HL-60/S4 (cell line): ENCODE results near the gene CCDC68.
"Not testable (repeated sequence)": the region's sequence is repeated elsewhere in the genome, so short reads cannot be mapped to it uniquely, and the experiment has no call there.

Source experiments
- in situ Hi-C: fragments of 300-500 bp; cut with MboI; formaldehyde crosslinking; loops from 2 replicates; pipeline ENCODE4 v1.14.3; 2022; ENCODE audit warnings: low sequenced_read_pairs

The CCDC68 gene, protein sequence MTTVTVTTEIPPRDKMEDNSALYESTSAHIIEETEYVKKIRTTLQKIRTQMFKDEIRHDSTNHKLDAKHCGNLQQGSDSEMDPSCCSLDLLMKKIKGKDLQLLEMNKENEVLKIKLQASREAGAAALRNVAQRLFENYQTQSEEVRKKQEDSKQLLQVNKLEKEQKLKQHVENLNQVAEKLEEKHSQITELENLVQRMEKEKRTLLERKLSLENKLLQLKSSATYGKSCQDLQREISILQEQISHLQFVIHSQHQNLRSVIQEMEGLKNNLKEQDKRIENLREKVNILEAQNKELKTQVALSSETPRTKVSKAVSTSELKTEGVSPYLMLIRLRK

DNA sequence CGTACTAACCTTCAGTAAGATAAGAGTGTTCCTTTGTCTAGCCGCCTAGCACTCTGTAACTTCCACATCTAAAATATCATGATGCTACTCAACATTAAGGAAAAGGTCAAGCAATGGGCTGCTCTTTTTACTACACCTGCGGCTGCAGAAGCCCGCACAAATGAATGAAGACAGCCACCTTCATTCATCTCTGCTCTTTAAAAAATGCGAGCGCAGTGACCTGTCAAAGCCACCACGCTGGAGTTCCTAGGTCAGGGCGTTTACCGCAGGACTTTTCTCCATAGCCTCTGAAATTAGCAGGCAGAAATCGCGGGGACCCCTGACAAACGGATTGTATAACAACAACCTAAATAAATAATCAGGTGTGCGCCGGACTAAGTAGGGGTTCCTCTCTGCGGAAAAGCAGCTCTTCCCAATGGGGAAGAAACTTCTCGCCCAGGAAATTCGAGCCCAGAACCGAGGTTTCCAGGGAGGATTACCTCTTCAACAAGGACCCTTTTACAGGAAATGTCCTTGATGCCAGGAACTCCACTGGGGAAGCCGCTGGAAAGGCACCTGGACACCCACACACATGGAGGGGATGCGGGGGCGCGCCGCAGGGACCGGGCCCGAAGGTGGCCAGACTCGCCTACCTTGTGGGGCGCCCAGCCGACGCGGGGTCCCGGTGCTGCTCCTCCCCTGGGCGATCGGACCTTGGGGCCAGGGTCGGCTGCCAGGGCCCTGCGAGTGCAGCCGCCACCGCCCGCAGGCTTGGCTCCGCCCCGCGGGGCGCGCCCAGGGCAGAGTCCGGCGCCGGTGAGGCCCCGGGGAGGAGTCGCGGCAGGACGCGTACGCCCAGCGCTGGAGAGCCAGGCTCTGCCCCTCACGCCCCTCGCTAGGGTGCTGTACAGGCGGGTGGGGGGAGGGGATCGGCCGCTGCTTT lies at the start of gene CCDC68:
Gene CCDC68, minus strand, starts transcription at position 758 of the 922 bp plus-strand sequence. CDS start 16,670 bp downstream, outside the sequence.
- in situ Hi-C loops: no loop called here

DNA sequence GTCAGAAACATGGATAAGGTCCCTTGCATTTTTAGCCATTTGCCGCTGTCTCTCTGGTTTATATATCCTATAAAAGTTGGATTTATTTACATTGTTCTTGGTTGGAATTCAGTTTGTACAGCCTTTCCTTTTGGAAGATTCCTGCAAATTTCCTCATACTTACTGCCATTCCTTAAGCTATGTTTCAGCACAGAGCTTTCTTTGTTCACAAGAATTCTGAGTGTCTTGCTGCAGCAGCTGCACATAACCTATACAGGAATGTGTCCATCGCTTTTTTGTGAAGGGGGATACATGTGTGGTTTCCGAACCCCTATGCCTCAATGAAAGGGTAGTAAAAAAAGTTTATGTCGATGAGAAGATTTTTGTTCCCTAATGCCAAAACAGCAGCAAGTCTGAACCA lies 48.3 kb upstream of the CCDC68 start:
- in situ Hi-C loops: no loop called here

DNA sequence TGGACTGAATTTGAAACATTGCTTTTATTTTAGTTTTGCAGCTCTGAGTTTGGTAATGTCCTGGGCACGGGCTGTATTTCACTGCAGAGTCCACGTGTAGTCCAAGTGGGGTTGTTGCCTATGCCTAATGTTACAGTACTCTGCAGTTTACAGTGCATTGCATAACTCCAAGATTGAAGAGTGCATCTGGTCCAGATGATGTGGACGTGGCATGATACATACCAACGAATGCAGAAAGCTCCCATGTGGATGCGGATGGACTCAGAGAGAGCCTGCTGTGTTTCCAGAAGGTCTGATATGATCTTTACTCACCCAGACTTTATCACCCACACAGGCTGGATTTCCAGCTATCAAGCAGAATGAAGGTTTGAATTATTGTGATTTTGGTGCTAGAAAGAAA lies 44.4 kb upstream of the CCDC68 start:
- in situ Hi-C loops: no loop called here

DNA sequence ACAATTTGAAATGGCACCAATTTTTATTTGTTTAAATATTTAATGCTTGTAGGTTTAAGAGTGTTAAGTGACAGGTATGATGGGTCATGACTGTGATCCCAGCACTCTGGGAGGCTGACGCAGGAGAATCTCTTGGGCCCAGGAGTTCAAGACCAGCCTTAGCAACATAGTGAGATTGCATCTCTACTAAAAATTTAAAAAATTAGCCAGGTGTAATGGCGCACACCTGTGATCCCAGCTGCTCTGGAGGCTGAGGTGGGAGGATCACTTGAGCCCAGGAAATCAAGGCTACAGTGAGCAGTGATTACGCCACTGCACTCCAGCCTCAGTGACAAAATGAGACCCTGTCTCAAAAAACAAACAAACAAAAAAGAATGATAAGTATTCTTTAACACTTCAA lies 43.0 kb upstream of the CCDC68 start:
- in situ Hi-C loops: no loop called here

DNA sequence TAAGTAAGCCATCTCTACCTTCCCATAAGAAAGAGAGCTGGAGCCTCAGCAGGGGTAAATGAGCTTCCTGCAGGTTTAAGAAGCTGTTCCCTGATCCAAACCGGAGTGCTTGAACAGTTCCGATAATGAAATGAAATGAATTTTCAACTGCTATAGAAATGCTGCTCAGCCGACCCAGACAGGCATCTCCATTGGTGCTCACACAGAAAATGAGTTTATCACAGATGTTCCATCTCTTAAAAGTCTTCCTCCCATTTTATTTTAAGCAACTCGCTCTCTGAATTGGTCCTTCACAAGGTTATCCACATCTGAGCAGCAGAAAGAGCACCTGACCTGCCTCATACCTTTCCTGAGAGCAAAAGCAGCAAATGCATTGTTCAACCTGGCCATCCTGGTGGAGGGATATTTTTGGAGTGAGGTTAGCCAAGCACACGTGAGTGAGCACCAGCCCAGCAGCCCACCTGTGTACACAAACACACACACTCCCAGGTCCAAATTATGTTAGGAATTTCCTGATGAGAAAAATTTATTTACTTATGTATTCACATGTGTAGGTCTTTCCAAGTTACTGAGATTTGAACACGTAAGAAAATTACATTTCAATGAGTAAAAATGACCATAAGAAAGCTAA lies 42.2 kb upstream of the CCDC68 start:
- in situ Hi-C loops: no loop called here

DNA sequence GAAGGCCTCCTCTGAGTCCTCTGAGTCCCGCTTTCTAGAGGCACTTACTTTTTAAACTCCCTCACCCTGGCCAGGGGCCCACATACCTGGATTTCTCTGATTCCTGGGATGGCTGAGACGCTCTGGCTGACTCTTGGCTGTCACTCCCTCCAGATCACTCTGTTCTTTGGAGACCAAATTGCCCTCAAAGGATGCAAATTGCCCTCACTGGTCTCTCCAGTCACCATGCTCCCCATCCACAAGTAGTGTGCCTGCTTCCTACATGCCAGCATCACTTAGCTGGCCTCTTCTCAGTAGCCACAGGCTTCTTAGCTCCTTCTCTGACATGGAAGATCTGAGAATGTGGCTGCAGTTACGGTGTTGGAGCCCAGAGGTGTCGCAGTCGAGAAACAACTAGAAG lies 41.3 kb upstream of the CCDC68 start:
- in situ Hi-C loops: no loop called here

DNA sequence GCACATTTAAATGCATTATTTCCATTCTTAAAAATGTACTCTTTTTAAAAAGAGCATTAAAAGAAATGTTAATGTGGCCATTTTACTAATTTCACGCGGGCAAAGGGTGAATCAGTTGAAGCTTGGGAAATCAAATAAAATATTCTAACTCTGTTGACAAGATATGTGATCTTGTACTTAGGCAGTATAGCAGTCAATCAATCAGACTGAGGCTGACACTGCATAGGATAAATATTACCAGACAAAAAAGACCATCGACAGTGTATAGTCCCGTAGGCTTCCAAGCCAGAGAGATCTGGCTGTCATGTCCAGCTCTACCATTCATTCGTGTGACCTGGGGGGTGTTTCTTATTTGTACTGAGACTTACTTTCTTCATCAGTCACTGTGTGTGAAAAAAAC lies 39.8 kb upstream of the CCDC68 start:
- in situ Hi-C loops: no loop called here

DNA sequence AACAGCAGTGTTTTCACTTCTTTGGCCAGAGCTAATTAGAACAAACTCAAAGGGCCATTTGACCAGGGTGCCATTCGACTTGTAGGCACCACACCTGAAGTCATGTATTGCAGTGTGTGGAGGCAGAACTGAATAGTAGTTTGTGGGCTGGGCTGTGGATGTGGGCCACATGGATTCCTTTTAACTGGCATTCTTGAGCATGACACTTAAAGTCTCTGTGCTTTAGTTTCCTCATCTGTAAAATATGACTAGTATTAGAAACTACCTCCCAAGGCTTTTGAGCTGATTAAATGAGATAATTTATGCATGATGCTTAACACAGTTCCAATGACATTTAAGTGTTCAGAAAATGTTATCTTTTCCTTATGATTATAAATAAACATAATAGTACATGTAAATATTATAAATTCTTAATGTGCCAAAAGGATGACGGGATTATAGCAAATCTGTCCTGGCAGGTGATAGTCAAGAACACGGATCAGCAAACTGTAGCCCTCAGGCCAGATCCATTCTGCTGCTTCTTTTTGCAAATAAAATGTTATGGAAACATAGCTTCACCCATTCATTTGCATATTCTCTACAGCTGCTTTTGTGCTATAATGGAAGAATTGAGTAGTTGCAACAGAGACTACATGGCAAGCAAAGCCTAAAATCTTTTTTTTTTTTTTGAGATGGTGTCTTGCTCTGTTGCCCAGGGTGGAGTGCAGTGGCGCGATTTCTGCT lies 36.3 kb upstream of the CCDC68 start:
- in situ Hi-C loops: no loop called here

DNA sequence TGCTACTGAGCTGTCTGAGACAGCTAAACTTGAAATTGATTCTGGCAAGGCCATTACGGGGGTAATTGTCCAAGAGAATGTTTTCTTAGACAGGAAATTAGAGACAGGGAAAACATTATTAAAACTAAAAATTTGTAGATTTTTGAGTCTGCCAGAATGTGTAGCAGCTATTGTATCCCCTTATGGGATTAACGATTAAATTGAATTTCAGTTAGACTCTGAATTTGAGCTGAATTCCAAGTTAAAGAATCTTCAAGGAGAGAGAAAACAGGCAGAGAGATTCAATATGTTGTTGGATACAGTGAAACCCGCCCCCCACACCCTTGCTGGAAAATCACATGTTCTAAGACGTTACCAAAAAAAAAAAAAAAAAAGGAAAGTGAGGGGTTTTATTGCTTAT lies 32.7 kb upstream of the CCDC68 start:
- in situ Hi-C loops: no loop called here

DNA sequence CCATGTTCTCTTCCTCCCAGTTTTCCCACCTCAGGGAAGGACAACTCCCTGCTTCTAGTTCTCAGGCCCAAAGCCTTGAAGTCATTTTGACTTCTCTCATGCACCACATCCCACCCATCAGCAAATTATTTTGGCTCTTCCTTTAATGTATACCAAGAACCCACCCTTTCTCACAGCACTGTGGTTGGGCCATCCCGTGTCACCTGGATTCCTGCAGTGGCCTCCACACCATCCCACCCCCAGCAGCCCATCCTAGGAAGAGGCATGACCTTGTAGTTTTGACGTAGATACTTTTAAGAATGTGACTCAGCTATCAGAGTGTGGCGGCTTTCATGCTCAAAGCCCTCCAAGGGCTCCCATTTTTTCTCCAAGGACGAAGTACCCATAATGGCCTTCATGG lies 25.6 kb upstream of the CCDC68 start:
- in situ Hi-C loops: no loop called here

DNA sequence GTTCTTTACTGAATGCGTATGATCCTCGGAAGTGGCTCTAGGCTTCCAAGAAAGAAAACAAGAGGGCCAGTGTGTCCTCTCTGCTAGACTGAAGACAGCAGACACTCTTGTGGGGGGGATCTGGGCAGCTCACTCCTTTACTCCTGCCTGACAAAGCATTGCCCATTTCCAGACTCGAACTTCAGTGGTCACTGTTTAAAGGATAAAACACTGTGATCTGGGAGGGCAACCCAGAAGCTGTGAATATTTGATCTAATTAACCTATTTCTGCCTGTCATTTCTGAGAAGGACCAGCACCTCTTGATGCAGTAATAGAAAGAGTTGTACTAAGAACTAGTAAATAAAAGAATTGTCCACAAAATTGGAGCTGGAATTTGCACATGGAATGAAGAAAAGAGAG lies 24.5 kb upstream of the CCDC68 start:
- in situ Hi-C loops: no loop called here

DNA sequence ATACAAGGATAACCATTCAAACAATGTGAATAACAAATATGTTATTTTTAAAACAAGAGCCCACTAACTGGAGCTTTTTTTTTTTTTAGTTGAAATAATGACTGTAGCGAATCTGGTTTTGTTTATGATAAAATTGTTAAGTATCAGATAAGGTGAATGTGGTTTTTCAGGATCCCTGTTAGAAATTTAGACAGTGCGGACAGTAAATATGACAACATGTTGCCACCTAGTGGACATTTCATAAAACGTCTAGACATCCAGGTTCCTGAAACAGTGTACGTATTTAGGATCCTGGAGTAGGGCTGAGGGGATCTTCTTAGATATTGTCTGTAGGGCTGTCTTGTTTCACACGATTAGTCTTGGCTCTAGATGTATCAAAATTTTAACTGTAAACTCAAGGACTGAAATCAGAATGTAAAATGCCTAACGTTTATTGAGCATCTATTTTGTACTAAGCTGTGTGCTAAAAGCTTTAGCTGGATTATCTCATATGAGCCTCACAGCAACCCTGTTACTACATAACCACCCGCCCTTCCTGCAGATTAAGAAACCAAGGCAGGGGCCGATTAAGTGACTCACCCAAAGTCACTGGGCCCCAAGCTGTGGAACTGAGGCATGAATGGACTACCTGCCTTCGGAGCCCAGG lies 23.9 kb upstream of the CCDC68 start:
- in situ Hi-C loops: no loop called here

DNA sequence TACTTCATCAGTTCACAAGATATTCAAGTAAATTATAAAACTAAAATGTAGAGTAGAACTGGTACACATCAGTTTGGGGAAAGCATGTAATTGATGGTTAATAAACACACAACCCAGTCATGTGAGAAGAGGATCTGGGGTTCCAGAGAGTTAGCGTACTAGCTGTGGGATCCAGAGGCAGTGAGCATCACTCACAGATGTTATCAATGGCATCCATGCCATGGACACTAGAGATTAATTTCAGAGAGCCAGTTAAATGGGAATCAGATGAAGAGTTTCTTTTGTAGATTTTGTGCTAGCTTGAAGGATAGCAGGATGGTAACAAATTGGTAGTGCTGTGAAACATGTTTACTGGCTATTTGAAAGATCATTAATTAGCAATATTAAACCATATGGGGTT lies 21.8 kb upstream of the CCDC68 start:
- in situ Hi-C loops: no loop called here

DNA sequence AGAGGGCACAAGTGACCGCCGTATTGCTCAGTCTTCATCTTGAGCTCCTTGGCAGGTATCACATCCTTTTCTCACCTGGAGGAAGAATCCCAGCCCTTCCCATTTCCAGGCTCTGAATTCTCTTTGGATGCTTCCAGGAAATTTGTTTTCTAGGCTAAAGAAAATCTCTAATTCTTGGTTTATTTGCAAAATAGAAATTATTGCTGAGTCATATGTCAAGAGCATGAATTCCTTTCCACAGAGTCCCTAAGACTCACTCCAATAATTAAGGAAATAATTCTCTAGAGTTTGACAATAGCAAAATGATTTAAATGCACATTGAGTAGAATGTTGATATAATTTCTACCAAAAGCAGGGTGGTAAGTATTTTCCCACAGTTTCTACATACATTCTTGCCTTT lies 16.3 kb upstream of the CCDC68 start:
- in situ Hi-C loops: no loop called here

DNA sequence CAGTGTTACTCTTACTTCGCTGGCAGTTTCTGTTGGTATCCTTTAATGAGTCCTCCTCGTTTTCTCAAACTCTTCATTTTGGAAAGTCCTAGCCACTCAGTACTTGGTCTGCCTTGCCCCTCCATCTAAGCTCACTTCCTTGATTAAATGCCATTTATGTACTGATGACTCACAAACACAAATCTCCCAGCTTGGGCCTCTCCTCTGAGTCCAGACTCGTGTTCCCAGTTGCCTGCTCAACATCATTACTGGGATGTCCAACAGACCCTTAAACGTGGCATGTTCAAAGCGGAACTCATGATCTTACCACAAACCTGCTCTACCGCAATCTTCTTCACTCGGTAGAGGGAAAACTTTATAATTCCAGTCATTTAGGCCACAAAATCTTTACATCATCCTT lies 13.8 kb upstream of the CCDC68 start:
- in situ Hi-C loops: no loop called here

DNA sequence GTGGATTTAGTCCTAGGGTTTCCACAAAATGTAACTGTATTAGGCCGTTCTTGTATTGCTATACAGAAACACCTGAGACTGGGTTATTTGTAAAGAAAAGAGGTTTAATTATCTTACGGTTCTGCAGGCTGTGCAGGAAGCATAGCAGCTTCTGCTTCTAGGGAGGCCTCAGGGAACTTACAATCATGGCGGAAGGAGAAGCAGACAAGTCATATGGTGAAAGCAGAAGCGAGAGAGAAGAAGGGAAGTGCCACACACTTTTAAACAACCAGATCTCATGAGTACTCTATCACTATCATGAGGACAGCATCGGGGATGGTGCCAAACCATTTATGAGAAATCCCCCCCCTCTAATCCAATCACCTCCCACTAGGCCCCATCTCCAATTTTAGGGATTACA lies 9.5 kb upstream of the CCDC68 start:
- in situ Hi-C loops: no loop called here

DNA sequence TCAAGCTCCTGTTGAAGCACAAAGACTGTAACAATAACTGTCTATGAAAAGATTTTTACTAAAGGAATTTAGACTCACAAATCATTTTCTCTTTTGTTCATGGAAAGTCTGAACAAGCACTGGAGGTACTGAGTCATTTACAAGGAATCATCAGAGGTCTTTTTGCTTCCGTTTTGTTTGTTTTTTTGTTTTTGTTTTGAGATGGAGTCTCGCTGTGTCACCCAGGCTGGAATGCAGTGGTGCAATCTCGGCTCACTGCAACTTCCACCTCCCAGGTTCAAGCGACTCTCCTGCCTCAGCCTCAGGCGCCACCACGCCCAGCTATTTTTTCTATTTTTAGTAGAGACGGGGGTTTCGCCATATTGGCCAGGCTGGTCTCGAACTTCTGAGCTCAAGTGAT lies 9.0 kb upstream of the CCDC68 start:
- in situ Hi-C loops: not testable (repeated sequence)

DNA sequence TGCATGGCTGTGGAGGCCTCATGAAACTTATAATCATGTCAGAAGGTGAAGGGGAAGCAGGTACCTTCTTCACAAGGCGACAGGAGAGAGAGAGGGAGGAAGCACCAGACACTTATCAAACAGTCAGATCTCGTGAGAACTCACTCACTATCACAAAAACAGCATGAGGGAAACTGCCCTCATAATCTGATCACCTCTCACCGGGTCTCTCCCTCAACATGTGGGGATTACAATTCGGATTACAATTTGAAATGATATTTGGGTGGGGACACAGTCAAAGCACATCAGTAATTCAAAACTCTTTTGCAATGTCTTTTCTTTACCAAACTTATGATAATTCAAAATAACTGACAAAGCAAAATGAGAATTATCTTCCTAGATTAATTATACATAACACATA lies 8.5 kb upstream of the CCDC68 start:
- in situ Hi-C loops: no loop called here

DNA sequence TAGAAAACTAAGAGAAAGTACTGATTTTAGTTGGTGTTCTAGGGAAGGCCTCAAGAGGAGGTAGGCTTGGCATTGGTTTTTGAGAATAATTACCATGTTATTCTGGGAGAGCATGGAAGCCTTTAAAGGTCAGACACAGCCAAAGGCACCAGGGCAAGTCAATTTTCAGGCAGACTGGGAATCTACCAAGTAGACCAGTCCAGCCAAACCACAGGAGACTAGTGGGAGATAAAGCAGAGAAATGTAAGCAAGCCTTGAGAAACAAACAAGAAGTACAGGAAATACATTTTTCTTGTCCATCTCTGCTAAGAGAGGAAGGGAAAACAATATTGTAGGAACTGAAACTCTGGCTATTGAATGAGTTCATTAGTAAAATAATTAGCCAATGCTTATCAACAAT lies 5.5 kb upstream of the CCDC68 start:
- in situ Hi-C loops: no loop called here

DNA sequence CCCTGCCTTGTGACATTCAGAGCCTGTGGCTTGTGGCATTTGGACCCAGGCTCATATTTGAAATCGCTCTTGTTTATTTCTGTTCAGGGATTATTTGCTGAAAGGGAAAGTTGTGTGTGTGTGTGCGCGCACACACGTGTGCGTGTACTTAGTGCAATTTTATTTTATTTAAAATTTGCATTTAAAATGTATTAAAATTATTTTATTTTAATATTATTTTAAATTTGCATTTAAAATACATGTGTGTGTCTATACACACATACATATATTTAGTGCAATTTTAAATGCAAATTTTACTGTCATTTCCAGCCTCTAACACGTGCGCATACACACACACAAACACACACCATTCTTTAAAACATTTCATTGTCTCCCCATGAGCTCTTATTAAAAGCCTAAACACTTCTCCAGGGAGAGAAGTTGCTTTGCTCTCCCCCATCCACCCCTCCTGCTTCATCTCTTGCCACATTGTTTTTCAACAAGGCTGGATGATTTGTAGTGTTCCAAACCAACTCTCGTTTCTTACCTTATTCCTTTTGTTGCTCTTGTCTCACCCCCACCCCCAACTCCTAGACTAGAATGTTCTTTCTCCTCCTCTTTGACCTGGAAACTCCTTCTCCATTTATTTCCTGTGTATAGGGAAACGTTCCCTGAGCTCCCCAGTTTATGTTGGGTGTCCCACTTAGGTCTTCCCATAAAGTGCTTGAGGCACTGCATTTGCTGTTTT lies 3.8 kb upstream of the CCDC68 start:
- in situ Hi-C loops: no loop called here
